HG03060 (cell line): ENCODE measurements around the gene ADCK1.
"Not testable (repeated sequence)": the region's sequence is repeated elsewhere in the genome, so short reads cannot be mapped to it uniquely, and the experiment has no call there.

Source experiments
- ATAC-seq: cut with Tn5 transposase; IDR thresholded peaks from one replicate; pipeline ENCODE4 v1.9.1; 2021; ENCODE audit warnings: low read depth, moderate number of reproducible peaks; ENCODE audit not compliant: unreplicated experiment

ADCK1 gene

GRCh38 chr14:77805706-77806105, 5.8 kb downstream of the ADCK1 start:
- ATAC-seq, result no peak

DNA sequence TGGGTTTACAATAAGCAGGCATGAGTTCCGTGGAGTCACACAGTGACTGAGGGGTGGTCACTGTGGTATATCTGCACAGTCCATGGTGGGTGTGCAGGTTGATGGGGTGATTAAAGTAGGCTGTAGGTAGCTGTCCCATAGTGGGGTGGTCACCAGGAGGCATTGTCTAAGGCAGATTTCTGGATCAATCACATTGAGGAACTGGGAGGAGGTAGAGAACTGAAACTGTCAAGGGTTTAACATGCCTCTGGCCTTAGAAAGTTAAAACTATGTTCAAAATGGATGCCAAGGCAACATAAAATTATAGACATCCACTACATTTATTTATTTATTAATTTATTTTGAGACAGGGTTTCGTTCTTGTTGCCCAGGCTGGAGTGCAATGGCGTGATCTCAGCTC, 8.3 kb downstream of the ADCK1 start:
- ATAC-seq, result no peak

DNA sequence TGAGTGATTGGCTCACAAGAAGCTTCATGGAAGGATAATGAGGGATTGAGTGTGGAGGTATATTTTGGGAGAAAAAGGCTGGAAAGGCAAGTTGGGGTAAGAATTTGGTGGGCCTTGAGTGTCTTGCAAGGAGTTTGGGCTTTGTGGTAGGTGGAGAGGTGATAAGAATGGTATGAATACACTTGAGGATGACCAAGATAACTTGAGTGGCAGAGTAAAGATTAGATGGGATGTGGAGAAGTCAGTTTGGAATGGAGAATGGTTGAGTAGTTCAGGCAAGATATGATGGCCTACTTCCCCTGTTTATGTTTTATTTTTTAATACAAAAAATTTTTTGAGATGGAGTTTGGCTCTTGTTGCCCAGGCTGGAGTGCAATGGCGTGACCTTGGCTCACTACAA, 9.1 kb downstream of the ADCK1 start:
- no peak for ATAC-seq

DNA sequence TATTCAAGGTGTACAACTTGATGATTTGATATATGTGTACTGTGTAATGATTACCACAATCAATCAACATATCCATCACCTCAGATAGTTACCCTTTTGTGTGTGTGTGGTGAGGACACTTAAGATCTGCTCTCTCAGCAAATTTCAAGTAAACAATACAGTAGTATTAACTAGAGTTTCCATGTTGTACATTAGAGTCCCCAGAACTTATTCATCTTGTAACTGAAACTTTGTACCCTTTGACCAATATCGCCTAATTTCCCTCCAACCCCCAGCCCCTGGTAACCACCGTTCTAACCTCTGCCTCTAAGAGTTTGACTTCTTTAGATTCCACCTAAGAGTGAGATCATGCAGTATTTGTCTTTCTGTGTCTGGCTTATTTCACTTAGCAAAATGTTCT, 12.1 kb downstream of the ADCK1 start:
- no peak for ATAC-seq

DNA sequence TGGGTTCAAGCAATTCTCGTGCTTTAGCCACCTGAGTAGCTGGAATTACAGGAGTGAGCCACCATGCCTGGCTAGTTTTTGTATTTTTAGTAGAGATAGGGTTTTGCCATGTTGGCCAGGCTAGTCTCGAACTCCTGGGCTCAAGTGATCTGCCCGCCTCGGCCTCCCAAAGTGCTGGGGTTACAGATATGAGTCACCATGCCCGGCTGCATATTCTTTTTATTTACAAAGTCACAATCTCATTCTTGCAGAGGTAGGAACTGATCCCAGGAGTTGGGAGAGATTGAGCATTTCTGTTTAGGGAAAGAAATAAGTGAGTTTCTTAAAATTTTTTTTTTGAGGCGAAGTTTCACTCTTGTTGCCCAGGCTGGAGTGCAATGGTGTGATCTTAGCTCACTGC, 12.8 kb downstream of the ADCK1 start:
- ATAC-seq, result not testable (repeated sequence)

- no peak for ATAC-seq
Observed at GRCh38 chr14:77822307-77822706, 22.4 kb downstream of the ADCK1 start.

- no peak for ATAC-seq
Observed at GRCh38 chr14:77822741-77823140, 22.8 kb downstream of the ADCK1 start.

- ATAC-seq, result no peak
Observed at GRCh38 chr14:77823378-77823777, 23.5 kb downstream of the ADCK1 start.

GRCh38 chr14:77825895-77826519, 26.1 kb downstream of the ADCK1 start:
- ATAC-seq, result no peak

DNA sequence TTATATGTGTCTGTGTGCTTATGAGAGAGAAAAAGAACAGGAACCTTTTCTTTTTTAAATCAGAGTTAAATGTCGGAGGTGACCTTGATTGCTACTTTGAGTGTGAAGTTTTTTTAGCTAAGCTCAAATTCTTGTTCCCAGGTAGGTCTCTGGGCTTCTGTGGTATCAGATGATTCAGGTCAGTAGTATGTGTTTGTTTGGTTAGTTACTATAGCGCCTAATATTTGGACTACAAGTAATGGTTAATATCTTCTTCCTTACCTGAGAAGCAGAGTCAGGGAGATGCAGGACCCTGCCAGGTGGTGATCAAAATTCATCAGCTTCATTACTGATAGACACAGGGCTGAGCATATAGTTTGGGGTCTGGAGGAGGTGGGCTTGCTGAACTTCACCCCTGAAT, 30.8 kb downstream of the ADCK1 start:
- no peak for ATAC-seq

DNA sequence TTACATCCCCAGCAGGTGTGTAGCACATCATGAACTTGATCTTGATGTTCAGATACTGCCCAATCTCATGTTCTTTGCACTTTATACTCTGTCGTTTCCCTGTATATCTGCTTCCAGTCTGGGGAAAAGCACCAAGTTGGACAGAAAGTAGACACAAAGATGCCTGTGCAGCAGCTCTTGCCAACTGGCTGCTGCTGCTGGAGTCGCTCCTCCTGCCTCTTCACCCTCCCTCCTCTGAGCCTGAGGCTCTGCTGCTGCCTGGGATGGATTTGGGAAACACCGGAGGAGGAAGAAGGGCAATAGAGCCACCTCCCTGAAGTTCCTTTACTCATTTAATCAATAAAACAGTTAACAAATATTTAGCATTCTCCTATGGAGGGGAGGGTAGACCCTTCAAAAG, 32.4 kb downstream of the ADCK1 start:
- no peak for ATAC-seq

DNA sequence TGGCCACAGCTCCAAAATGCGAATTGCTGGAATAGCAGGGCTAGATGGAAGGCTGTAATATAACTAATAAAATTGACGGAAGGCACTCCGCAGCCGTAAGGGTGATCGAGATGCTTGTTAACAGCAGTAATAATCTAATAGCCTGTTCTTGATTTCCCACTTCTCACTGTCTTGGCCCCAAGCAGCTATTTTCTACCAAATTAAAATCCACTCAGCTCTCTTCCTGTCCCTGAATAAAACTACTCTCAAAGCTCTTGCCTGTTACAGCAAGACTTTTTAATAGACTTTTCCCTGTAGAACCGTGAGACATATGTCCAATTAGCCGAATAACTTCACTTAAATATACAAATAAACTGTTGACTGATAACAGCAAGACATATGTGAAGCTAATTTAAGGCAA, 38.0 kb downstream of the ADCK1 start:
- no peak for ATAC-seq

DNA sequence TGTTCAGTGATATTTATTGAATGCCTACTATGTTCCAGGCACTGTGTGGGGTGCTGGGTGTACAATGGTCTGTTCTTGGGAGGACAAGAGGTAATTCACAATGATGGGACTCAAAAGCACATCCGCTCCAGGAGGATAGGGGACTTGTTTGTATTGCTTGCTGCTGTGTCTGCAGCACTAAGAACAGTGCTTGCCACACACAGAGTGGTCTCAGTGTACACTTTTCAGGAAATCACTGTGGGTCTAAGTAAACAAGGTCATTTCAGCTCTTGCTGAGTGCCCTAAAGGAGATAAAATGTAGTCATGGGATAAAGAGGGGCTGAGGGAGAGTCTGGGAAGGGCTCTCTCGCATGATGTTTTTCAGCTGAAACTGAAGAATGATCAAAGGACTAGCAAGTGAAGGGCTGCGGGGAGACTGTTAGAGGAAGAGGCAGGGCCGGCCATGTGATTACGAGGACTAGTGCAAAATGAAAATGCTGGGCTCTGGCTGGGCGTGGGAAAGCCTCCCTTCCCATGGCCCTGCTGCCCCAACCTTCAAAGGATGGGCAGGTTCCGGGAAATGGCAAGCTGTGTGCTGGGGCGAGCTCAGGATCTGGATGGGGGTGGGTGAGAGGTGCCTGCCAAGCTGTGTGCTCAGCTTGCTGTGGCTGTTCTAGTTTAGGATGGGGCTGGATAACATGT, 39.1 kb downstream of the ADCK1 start:
- ATAC-seq, result no peak

DNA sequence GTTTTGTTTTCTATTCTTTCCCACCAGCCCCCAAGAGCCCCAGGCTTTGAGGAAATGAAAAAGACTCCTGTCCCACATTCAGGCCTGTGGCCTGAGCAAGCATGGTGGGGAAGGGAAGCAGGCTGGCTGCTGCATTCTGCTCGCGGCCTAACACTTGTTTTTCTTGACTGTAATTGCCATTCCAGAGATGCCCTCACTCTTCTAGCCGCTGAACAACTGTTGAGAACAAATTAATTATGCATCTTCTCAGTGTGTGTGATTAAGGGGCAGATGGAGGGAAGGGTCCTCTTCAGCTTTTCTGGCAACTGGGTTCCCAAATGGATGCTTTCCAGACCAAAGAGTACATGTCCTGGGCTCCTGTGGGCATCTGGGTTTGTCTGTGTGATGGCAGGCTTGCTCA, 43.3 kb downstream of the ADCK1 start:
- ATAC-seq, result no peak

DNA sequence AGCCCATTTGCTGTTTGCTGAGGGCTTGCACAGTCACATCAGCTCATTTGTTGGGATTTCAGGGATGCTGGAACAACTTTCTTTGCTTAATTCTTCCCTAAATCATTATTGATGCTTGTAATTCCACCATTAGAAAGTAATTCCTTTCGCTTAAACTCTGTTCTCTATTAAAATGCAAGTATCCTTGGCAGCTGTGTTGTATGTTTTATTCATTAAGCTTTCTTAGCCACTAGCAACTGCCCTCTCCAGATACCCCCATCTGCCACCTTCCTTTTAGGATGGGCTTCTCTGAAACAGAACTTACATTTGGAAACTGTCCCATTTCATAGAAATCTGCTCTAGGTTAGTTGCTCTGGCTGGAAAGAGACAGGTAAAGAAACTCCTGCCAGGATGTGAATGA, 43.7 kb downstream of the ADCK1 start:
- no peak for ATAC-seq

DNA sequence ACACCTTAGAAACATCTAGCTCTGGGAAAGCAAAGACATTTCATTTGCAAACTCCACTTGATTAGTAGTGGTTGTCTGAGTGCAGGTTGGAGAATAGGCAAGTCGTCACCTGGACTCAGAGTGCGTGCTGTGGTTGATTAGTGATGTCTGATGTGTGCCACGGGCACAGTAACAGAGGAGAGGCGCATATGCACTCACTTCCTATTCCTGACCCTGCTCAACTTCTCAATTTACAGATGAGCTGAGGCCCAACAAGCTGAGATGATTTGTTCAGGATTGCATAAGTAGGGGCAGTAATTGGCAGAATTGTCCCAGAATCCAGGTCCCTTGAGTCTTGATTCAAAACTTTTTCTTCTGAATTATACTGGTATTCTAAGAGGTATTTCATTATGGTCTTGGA, 44.9 kb downstream of the ADCK1 start:
- no peak for ATAC-seq

DNA sequence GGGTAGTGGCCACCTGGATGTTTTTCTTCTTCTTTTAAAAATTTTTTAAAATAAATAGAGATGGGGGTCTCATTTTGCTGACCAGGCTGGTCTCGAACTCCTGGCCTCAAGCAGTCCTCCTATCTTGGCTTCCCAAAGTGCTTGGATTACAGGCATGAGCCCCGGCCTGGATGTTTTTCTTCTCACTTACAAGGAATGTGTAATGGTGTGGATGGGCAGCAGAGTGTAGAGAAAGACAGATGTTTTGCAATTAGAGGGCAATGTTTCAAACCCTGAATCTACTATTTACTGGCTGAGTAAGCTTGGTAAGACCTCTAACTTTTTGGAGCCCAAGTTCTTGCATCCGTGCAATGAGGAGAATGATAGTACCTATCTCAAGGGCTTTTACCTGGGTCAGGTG, 48.1 kb downstream of the ADCK1 start:
- no peak for ATAC-seq

DNA sequence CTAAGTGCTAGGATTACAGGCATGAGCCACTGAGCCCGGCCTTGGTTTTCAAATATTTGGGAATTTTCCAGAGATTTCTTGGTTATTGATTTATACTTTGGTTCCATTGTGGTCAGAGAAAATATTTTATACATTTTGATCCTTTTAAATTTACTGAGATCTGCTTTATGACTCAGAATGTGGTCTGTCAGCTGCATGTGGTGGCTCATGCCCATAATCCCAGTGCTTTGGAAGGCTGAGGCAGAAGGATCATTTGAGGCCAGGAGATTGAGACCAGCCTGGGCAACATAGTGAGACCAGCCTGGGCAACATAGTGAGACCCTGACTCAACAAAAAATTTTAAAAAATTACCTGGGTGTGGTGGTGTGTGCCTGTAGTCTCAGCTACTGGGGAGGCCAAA, 49.8 kb downstream of the ADCK1 start:
- no peak for ATAC-seq

DNA sequence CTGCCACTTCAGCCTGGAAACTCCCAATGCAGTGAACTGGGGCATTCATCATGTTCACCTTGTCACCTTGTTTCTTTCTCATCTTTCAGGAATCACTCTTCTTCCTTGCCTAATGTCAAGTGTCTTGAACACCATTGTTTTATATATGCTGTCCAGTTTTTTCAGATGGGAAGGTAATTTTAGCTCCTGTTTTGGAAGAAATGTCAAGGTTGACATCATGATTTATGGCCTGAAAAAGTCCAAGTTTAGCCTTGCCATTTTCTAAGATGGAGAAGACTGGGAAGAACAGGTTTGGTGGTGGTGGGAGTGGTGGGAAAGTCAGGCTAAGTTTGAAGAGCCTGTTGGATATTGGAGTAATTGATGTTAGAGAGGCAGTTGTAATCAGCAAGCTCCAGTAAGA, 54.0 kb downstream of the ADCK1 start:
- no peak for ATAC-seq

GRCh38 chr14:77856941-77857340, 57.0 kb downstream of the ADCK1 start:
- ATAC-seq, result no peak

DNA sequence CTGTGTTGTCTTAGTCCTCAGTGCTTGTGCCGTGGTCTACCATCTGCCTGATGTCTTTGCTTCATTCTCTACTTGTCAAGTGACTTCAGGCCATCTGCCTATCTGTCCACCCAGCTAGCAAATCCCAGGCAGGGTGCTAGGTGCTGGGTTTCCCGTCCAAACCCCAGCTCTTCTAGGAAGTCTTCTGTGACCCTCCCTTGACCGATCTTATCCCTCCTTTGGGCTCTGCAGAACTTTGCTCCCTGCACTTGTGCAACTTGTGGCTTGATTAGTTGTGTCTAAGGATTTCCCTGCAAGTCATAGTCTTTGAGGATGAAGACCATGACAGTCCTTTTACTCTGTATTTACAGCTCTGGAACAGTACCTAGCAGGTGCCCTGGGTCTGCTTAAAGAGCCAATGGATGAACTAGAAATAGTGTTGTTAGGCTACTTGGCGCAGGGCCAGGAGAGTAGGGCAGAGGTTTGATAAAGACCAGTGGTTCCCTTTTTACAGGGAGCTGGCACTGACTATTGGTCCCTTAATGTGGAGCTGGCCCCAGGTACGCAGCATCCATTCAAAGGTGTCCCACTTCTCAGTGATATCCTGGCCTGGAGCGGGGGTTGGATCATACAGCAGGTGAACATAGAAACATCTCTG, 60.1 kb downstream of the ADCK1 start:
- ATAC-seq, result no peak

DNA sequence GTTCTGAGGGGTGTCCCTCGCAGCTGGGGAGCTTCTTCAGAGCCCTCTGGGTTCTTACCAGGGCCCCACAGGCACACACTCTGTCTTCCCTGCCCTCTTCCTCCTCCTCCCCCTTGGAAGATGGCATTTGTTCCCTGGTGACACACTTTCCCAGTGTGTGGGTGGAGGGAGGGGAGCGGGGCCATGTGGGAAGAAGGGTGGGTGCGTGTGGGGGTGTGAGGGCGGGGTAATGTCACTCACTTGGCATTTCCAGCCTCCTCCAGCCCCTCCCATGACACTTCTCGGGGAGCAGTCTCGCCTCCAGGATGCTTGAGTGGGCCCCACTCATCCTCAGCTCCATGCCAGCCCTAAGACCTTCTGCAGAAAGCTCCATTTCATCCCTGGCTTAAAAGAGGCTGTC, 61.3 kb downstream of the ADCK1 start:
- no peak for ATAC-seq
